Glomerular endothelial cell (primary cell): ENCODE results near the gene UST. TPM values are rescaled to one million over a fixed set of nuclear protein-coding genes. Genes with fewer than 3 reads are reported as not detected.
"Not testable (repeated sequence)": the region's sequence is repeated elsewhere in the genome, so short reads cannot be mapped to it uniquely, and the experiment has no call there.

ENCODE experiments used
- DNase-seq: peaks from one replicate; pipeline ENCODE4 v3.0.0-alpha.2; 2011; ENCODE audit warnings: low read depth, low spot score; ENCODE audit errors: extremely low read depth
- total RNA-seq: library from RNA; depleted of rRNA; stranded (reverse); fragments of >200 nt; gene quantifications from 2 replicates; pipeline ENCODE4 v1.2.3, GENCODE V29; 2015

The UST gene
- total RNA-seq, 1 donor from 2014 or later: 2.0 TPM

GRCh38 chr6:148934961-148935360 is 188.1 kb downstream of the UST start:
- DNase-seq: no peak

GRCh38 chr6:148935705-148936435 is 189.0 kb downstream of the UST start:
- no peak for DNase-seq

GRCh38 chr6:148943451-148943850 is 196.6 kb downstream of the UST start:
- no peak for DNase-seq

GRCh38 chr6:148944608-148945007 is 197.8 kb downstream of the UST start:
- no peak for DNase-seq

GRCh38 chr6:148945301-148946021 is 198.6 kb downstream of the UST start:
- no peak for DNase-seq

GRCh38 chr6:148947621-148948444 is 201.0 kb downstream of the UST start:
- DNase-seq: peak; percentile 68

- no peak for DNase-seq
These were observed 204.8 kb downstream of the UST start for GRCh38 chr6:148951662-148952061.

GRCh38 chr6:148952147-148953035 is 205.6 kb downstream of the UST start:
- DNase-seq: no peak

GRCh38 chr6:148954461-148954860 is 207.6 kb downstream of the UST start:
- DNase-seq: no peak

- no peak for DNase-seq
These were observed 208.1 kb downstream of the UST start for GRCh38 chr6:148954934-148955333.

- no peak for DNase-seq
These were observed 208.6 kb downstream of the UST start for GRCh38 chr6:148955441-148955840.

GRCh38 chr6:148956163-148956562 is 209.3 kb downstream of the UST start:
- not testable (repeated sequence) for DNase-seq

- DNase-seq: no peak
These were observed 210.9 kb downstream of the UST start for GRCh38 chr6:148957752-148958151.

- no peak for DNase-seq
These were observed 212.2 kb downstream of the UST start for GRCh38 chr6:148959008-148959407.

GRCh38 chr6:148959501-148959900 is 212.7 kb downstream of the UST start:
- DNase-seq: no peak

- DNase-seq: no peak
These were observed 216.2 kb downstream of the UST start for GRCh38 chr6:148962854-148963515.

- DNase-seq: no peak
These were observed 216.9 kb downstream of the UST start for GRCh38 chr6:148963738-148964137.

GRCh38 chr6:148964467-148964866 is 217.6 kb downstream of the UST start:
- DNase-seq: no peak

GRCh38 chr6:148965287-148965686 is 218.5 kb downstream of the UST start:
- no peak for DNase-seq

GRCh38 chr6:148967011-148967520 is 220.2 kb downstream of the UST start:
- no peak for DNase-seq
